HG02852 (cell line): ENCODE measurements around the gene PNPLA6.
"Not testable (repeated sequence)": the region's sequence is repeated elsewhere in the genome, so short reads cannot be mapped to it uniquely, and the experiment has no call there.

ENCODE experiments used
- ATAC-seq: cut with Tn5 transposase; IDR thresholded peaks from one replicate; pipeline ENCODE4 v1.9.1; 2021; ENCODE audit warnings: mild to moderate bottlenecking, moderate library complexity; ENCODE audit not compliant: unreplicated experiment

The PNPLA6 gene

GRCh38 chr19:7550987-7551761 is 15.7 kb downstream of the PNPLA6 start:
- no peak for ATAC-seq

GRCh38 chr19:7552781-7553180 is 17.3 kb downstream of the PNPLA6 start:
- no peak for ATAC-seq

- no peak for ATAC-seq
Measured at GRCh38 chr19:7554565-7554964, 19.0 kb downstream of the PNPLA6 start.

GRCh38 chr19:7554990-7555864 is 19.7 kb downstream of the PNPLA6 start:
- ATAC-seq, result no peak

GRCh38 chr19:7556696-7557315 is 21.3 kb downstream of the PNPLA6 start:
- no peak for ATAC-seq

- no peak for ATAC-seq
Measured at GRCh38 chr19:7558667-7559066, 23.1 kb downstream of the PNPLA6 start.

GRCh38 chr19:7559102-7559501 is 23.6 kb downstream of the PNPLA6 start:
- ATAC-seq, result no peak

GRCh38 chr19:7560255-7560654 is 24.7 kb downstream of the PNPLA6 start:
- ATAC-seq, result no peak

GRCh38 chr19:7561325-7561724 is 25.8 kb downstream of the PNPLA6 start:
- ATAC-seq, result no peak

GRCh38 chr19:7562646-7563393 is 27.3 kb downstream of the PNPLA6 start:
- ATAC-seq, result no peak

GRCh38 chr19:7564866-7565265 is 29.3 kb downstream of the PNPLA6 start:
- ATAC-seq, result no peak

- ATAC-seq, result no peak
Measured at GRCh38 chr19:7565332-7565731, 29.8 kb downstream of the PNPLA6 start.

GRCh38 chr19:7570761-7571160 is 35.2 kb downstream of the PNPLA6 start:
- ATAC-seq, result no peak

GRCh38 chr19:7575434-7576040 is 40.0 kb downstream of the PNPLA6 start:
- ATAC-seq, result no peak

- ATAC-seq, result not testable (repeated sequence)
Measured at GRCh38 chr19:7577422-7577821, 41.9 kb downstream of the PNPLA6 start.

GRCh38 chr19:7578127-7578526 is 42.6 kb downstream of the PNPLA6 start:
- no peak for ATAC-seq

- no peak for ATAC-seq
Measured at GRCh38 chr19:7579182-7579581, 43.7 kb downstream of the PNPLA6 start.

- ATAC-seq, result no peak
Measured at GRCh38 chr19:7582446-7582845, 46.9 kb downstream of the PNPLA6 start.

GRCh38 chr19:7589822-7590221 is 54.3 kb downstream of the PNPLA6 start:
- ATAC-seq, result no peak

GRCh38 chr19:7590256-7590655 is 54.7 kb downstream of the PNPLA6 start:
- no peak for ATAC-seq
